HG03045 (cell line): ENCODE data around the gene TIGD4.
"Not testable (repeated sequence)": the region's sequence is repeated elsewhere in the genome, so short reads cannot be mapped to it uniquely, and the experiment has no call there.

Experiments used
- ATAC-seq: cut with Tn5 transposase; IDR thresholded peaks from one replicate; pipeline ENCODE4 v1.9.1; 2021; ENCODE audit warnings: mild to moderate bottlenecking, moderate library complexity; ENCODE audit not compliant: unreplicated experiment

The TIGD4 gene

GRCh38 chr4:152784490-152785350 lies 5.2 kb upstream of the TIGD4 start:
- ATAC-seq = no peak

- ATAC-seq = peak; percentile 24
These were observed 793 bp upstream of the TIGD4 start for GRCh38 chr4:152780267-152780778.

- no peak for ATAC-seq
These were observed 646 bp downstream of the TIGD4 start for GRCh38 chr4:152778656-152779512.

- ATAC-seq = no peak
These were observed 2.0 kb downstream of the TIGD4 start for GRCh38 chr4:152777488-152777887.

- no peak for ATAC-seq
These were observed 3.2 kb downstream of the TIGD4 start for GRCh38 chr4:152776352-152776751.

GRCh38 chr4:152773953-152774352 lies 5.6 kb downstream of the TIGD4 start:
- no peak for ATAC-seq

- ATAC-seq = no peak
These were observed 6.2 kb downstream of the TIGD4 start for GRCh38 chr4:152773339-152773738.

GRCh38 chr4:152771741-152772533 lies 7.6 kb downstream of the TIGD4 start:
- no peak for ATAC-seq

GRCh38 chr4:152765069-152765737 lies 14.3 kb downstream of the TIGD4 start:
- not testable (repeated sequence) for ATAC-seq

- no peak for ATAC-seq
These were observed 15.7 kb downstream of the TIGD4 start for GRCh38 chr4:152763796-152764195.

GRCh38 chr4:152748619-152749018 lies 30.9 kb downstream of the TIGD4 start:
- ATAC-seq = no peak

GRCh38 chr4:152747444-152747843 lies 32.1 kb downstream of the TIGD4 start:
- no peak for ATAC-seq

GRCh38 chr4:152738827-152739226 lies 40.7 kb downstream of the TIGD4 start:
- ATAC-seq = no peak

- ATAC-seq = no peak
These were observed 43.6 kb downstream of the TIGD4 start for GRCh38 chr4:152735906-152736305.

- no peak for ATAC-seq
These were observed 44.1 kb downstream of the TIGD4 start for GRCh38 chr4:152735396-152735859.

GRCh38 chr4:152734699-152735050 lies 44.9 kb downstream of the TIGD4 start:
- no peak for ATAC-seq

GRCh38 chr4:152734015-152734698 lies 45.4 kb downstream of the TIGD4 start:
- no peak for ATAC-seq

- no peak for ATAC-seq
These were observed 47.5 kb downstream of the TIGD4 start for GRCh38 chr4:152731997-152732396.

GRCh38 chr4:152729466-152729865 lies 50.1 kb downstream of the TIGD4 start:
- ATAC-seq = no peak

- no peak for ATAC-seq
These were observed 51.2 kb downstream of the TIGD4 start for GRCh38 chr4:152728343-152728742.
